CD4-positive, alpha-beta T cell treated with Interleukin-15 for 4 hours (primary cell): ENCODE measurements around the gene FCGR2B.
A peak's percentile ranks its signal among the peaks of the same experiment; 100 is the strongest.
"Not testable (repeated sequence)": the region's sequence is repeated elsewhere in the genome, so short reads cannot be mapped to it uniquely, and the experiment has no call there.

Experiments
- DNase-seq: peaks from one replicate; pipeline ENCODE4 v3.0.0-alpha.2; 2020; ENCODE audit warnings: low spot score

The FCGR2B gene

GRCh38 chr1:161706113-161706481, 43.2 kb downstream of the FCGR2B start:
- no peak for DNase-seq

- DNase-seq, result no peak
Measured at GRCh38 chr1:161706482-161707347, 43.8 kb downstream of the FCGR2B start, which contains the start of gene FCRLA. Gene FCRLA (plus strand): TSS chr1:161707229. CDS start chr1:161707265, 36 bp downstream.

- DNase-seq, result no peak
Measured at GRCh38 chr1:161707503-161707902, 44.6 kb downstream of the FCGR2B start.

- DNase-seq, result no peak
Measured at GRCh38 chr1:161709373-161709772, 46.4 kb downstream of the FCGR2B start.

GRCh38 chr1:161710560-161710959, 47.6 kb downstream of the FCGR2B start:
- DNase-seq, result no peak

- DNase-seq, result no peak
Measured at GRCh38 chr1:161718559-161719324, 55.8 kb downstream of the FCGR2B start.

- no peak for DNase-seq
Measured at GRCh38 chr1:161719325-161719611, 56.3 kb downstream of the FCGR2B start.

GRCh38 chr1:161720422-161720821, 57.5 kb downstream of the FCGR2B start:
- no peak for DNase-seq

GRCh38 chr1:161720956-161721737, 58.2 kb downstream of the FCGR2B start, which contains the start of gene FCRLB:
Gene FCRLB (plus strand): TSS chr1:161721544. CDS start chr1:161722673, 1,129 bp downstream.
- DNase-seq, result no peak

- no peak for DNase-seq
Measured at GRCh38 chr1:161721738-161722343, 58.9 kb downstream of the FCGR2B start.

GRCh38 chr1:161722406-161722805, 59.5 kb downstream of the FCGR2B start:
- DNase-seq, result no peak

GRCh38 chr1:161723459-161724141, 60.7 kb downstream of the FCGR2B start:
- no peak for DNase-seq

- not testable (repeated sequence) for DNase-seq
Measured at GRCh38 chr1:161725258-161725907, 62.4 kb downstream of the FCGR2B start.

- peak; percentile 26 for DNase-seq
Measured at GRCh38 chr1:161725908-161726472, 63.0 kb downstream of the FCGR2B start.

GRCh38 chr1:161726473-161727255, 63.7 kb downstream of the FCGR2B start:
- DNase-seq, result peak; percentile 64

GRCh38 chr1:161727256-161727924, 64.4 kb downstream of the FCGR2B start:
- DNase-seq, result peak; percentile 58
